Measurements from ENCODE around the gene CST11.

Gene CST11

GRCh38 chr20:23479043-23479442 is 26.4 kb upstream of the CST11 start (continued):
- TF ChIP-seq, protein P1, sequence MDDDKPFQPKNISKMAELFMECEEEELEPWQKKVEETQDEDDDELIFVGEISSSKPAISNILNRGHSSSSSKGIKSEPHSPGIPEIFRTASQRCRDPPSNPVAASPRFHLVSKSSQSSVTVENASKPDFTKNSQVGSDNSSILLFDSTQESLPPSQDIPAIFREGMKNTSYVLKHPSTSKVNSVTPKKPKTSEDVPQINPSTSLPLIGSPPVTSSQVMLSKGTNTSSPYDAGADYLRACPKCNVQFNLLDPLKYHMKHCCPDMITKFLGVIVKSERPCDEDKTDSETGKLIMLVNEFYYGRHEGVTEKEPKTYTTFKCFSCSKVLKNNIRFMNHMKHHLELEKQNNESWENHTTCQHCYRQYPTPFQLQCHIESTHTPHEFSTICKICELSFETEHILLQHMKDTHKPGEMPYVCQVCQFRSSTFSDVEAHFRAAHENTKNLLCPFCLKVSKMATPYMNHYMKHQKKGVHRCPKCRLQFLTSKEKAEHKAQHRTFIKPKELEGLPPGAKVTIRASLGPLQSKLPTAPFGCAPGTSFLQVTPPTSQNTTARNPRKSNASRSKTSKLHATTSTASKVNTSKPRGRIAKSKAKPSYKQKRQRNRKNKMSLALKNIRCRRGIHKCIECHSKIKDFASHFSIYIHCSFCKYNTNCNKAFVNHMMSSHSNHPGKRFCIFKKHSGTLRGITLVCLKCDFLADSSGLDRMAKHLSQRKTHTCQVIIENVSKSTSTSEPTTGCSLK (tag by site-specific recombination; IDR thresholded peaks at IDR 0.05) = no peak
- TF ChIP-seq ZNF776 (tag by site-specific recombination; IDR thresholded peaks at IDR 0.05; ENCODE audit: borderline replicate concordance) (no peak), SETDB1 (IDR thresholded peaks at IDR 0.05; ENCODE audit: insufficient read length, low read length) (no peak), ZNF202 (tag by site-specific recombination; IDR thresholded peaks at IDR 0.05; ENCODE audit: borderline replicate concordance) (no peak), AEBP2 (tag by site-specific recombination; IDR thresholded peaks at IDR 0.05; ENCODE audit: borderline replicate concordance) (no peak), ZFHX2 (tag by site-specific recombination; conservative IDR thresholded peaks at IDR 0.05) (no peak), ZNF138 (tag by site-specific recombination; IDR thresholded peaks at IDR 0.05; ENCODE audit: borderline replicate concordance) (no peak)
- TF ChIP-seq, protein P2, sequence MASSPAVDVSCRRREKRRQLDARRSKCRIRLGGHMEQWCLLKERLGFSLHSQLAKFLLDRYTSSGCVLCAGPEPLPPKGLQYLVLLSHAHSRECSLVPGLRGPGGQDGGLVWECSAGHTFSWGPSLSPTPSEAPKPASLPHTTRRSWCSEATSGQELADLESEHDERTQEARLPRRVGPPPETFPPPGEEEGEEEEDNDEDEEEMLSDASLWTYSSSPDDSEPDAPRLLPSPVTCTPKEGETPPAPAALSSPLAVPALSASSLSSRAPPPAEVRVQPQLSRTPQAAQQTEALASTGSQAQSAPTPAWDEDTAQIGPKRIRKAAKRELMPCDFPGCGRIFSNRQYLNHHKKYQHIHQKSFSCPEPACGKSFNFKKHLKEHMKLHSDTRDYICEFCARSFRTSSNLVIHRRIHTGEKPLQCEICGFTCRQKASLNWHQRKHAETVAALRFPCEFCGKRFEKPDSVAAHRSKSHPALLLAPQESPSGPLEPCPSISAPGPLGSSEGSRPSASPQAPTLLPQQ (tag by site-specific recombination; IDR thresholded peaks at IDR 0.05) = no peak

- Histone ChIP-seq H3K4me1 (ENCODE audit: control insufficient read depth, insufficient read depth, low read length) (no peaks in the 10 kb centered on the region), H3K27ac (ENCODE audit: extremely low read depth, low read depth, low read length) (no peak overlapping the region), H3K4me3 (ENCODE audit: low read depth, low read length) (no peak overlapping the region), H3K9me3 (ENCODE audit: control insufficient read depth, insufficient read depth, low read depth, low read length) (no peaks in the 10 kb centered on the region), H3K36me3 (ENCODE audit: control insufficient read depth in 2 of 2, insufficient read depth in 1 of 2, low read length in 2 of 2) (no peaks in the 10 kb centered on the region)
- ChIA-PET POLR2A (no interaction called here), CTCF (no interaction called here)
- TF ChIP-seq PRDM1 (tag by site-specific recombination; IDR thresholded peaks at IDR 0.05) = no peak
- TF ChIP-seq ZNF501 (tag by site-specific recombination; IDR thresholded peaks at IDR 0.05) = no peak
- TF ChIP-seq ZNF639 (tag by site-specific recombination; IDR thresholded peaks at IDR 0.05) = no peak
- TF ChIP-seq, protein P3, sequence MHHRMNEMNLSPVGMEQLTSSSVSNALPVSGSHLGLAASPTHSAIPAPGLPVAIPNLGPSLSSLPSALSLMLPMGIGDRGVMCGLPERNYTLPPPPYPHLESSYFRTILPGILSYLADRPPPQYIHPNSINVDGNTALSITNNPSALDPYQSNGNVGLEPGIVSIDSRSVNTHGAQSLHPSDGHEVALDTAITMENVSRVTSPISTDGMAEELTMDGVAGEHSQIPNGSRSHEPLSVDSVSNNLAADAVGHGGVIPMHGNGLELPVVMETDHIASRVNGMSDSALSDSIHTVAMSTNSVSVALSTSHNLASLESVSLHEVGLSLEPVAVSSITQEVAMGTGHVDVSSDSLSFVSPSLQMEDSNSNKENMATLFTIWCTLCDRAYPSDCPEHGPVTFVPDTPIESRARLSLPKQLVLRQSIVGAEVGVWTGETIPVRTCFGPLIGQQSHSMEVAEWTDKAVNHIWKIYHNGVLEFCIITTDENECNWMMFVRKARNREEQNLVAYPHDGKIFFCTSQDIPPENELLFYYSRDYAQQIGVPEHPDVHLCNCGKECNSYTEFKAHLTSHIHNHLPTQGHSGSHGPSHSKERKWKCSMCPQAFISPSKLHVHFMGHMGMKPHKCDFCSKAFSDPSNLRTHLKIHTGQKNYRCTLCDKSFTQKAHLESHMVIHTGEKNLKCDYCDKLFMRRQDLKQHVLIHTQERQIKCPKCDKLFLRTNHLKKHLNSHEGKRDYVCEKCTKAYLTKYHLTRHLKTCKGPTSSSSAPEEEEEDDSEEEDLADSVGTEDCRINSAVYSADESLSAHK (tag by site-specific recombination; IDR thresholded peaks at IDR 0.05) = no peak
- no peak for TF ChIP-seq ZNF792 (tag by site-specific recombination; IDR thresholded peaks at IDR 0.05)
- TF ChIP-seq, protein P4, sequence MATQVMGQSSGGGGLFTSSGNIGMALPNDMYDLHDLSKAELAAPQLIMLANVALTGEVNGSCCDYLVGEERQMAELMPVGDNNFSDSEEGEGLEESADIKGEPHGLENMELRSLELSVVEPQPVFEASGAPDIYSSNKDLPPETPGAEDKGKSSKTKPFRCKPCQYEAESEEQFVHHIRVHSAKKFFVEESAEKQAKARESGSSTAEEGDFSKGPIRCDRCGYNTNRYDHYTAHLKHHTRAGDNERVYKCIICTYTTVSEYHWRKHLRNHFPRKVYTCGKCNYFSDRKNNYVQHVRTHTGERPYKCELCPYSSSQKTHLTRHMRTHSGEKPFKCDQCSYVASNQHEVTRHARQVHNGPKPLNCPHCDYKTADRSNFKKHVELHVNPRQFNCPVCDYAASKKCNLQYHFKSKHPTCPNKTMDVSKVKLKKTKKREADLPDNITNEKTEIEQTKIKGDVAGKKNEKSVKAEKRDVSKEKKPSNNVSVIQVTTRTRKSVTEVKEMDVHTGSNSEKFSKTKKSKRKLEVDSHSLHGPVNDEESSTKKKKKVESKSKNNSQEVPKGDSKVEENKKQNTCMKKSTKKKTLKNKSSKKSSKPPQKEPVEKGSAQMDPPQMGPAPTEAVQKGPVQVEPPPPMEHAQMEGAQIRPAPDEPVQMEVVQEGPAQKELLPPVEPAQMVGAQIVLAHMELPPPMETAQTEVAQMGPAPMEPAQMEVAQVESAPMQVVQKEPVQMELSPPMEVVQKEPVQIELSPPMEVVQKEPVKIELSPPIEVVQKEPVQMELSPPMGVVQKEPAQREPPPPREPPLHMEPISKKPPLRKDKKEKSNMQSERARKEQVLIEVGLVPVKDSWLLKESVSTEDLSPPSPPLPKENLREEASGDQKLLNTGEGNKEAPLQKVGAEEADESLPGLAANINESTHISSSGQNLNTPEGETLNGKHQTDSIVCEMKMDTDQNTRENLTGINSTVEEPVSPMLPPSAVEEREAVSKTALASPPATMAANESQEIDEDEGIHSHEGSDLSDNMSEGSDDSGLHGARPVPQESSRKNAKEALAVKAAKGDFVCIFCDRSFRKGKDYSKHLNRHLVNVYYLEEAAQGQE (tag by site-specific recombination; IDR thresholded peaks at IDR 0.05) = no peak
- no peak for TF ChIP-seq YY1 (tag by site-specific recombination; IDR thresholded peaks at IDR 0.05)
- TF ChIP-seq ZBTB49 (tag by site-specific recombination; IDR thresholded peaks at IDR 0.05; ENCODE audit: low read depth) = no peak
Measured at GRCh38 chr20:23477223-23477622, 24.5 kb upstream of the CST11 start.

Measured in HEK293 (cell line).